Neural progenitor cell (in vitro differentiated cells): ENCODE results near the gene RAMACL.

ENCODE experiments used
- CTCF ChIP-seq: fragments of 200-600 bp; sonication (generic); IDR thresholded peaks from 2 replicates; pipeline ENCODE4 v1.5.1; 2017; ENCODE audit warnings: antibody characterized with exemption, mild to moderate bottlenecking
- EZH2 ChIP-seq: fragments of 200-600 bp; sonication (generic); IDR thresholded peaks from 2 replicates; pipeline ENCODE4 v1.6.1; 2017; ENCODE audit warnings: antibody characterized with exemption, mild to moderate bottlenecking, moderate library complexity

GRCh38 chr6:166559211-166559610 lies 27.3 kb downstream of the RAMACL start:
- TF ChIP-seq CTCF (no peak), EZH2 (no peak)
